CD4-positive, alpha-beta T cell (primary cell): ENCODE results near the gene FEM1A. TPM values are rescaled to one million over a fixed set of nuclear protein-coding genes. Genes with fewer than 3 reads are reported as not detected.

ENCODE experiments used
- ATAC-seq: fragments of 200-7000 bp; cut with Tn5 transposase; one replicate; pipeline ENCODE4 v1.10.0; 2022; ENCODE audit warnings: mild to moderate bottlenecking; ENCODE audit not compliant: poor library complexity
- CTCF ChIA-PET: fragments of 350-600 bp; sonication (Branson Sonifier 250); formaldehyde crosslinking; loops from one replicate; lab custom pipeline; 2021; ENCODE audit warnings: antibody characterized with exemption, inconsistent platforms; lab: Charles Lee
- POLR2A ChIA-PET: fragments of 350-600 bp; sonication (Branson Sonifier 250); formaldehyde crosslinking; loops from one replicate; lab custom pipeline; 2021; ENCODE audit warnings: antibody characterized with exemption, inconsistent platforms; lab: Charles Lee
- DNase-seq, 14 experiments: peaks; one replicate each; pipeline ENCODE4 v3.0.0-alpha.2; 2013 to 2020; ENCODE audit warnings: mixed read lengths in 2 of 14
- H3K27ac ChIP-seq, 2 donors: one replicate each; pipeline versions ENCODE4 v1.5.1 to v1.7.0; 2013; ENCODE audit warnings: low read length in 2 of 2, low read depth in 1 of 2, mild to moderate bottlenecking in 1 of 2
- H3K27me3 ChIP-seq, 2 experiments: 1 replicate in 1 of 2; 2 replicates in 1 of 2; pipeline versions ENCODE4 v1.6.1 to v1.7.0; 2013; ENCODE audit warnings: low read length in 2 of 2, control low read depth in 1 of 2, mild to moderate bottlenecking in 1 of 2, moderate library complexity in 1 of 2; ENCODE audit not compliant: insufficient read depth in 2 of 2, control insufficient read depth in 1 of 2
- H3K36me3 ChIP-seq: one replicate; pipeline ENCODE4 v1.6.1; 2013; ENCODE audit warnings: low read length, control low read depth; ENCODE audit not compliant: insufficient read depth
- H3K4me1 ChIP-seq: one replicate; pipeline ENCODE4 v1.6.1; 2013; ENCODE audit warnings: low read length, control low read depth; ENCODE audit not compliant: insufficient read depth
- H3K4me3 ChIP-seq: one replicate; pipeline ENCODE4 v1.5.1; 2013; ENCODE audit warnings: mild to moderate bottlenecking, low read length, moderate library complexity
- H3K9me3 ChIP-seq, 2 experiments: 1 replicate in 1 of 2; 2 replicates in 1 of 2; pipeline versions ENCODE4 v1.6.1 to v1.7.0; 2013; ENCODE audit warnings: low read length in 2 of 2, mild to moderate bottlenecking in 2 of 2, control low read depth in 1 of 2, moderate library complexity in 1 of 2; ENCODE audit not compliant: control insufficient read depth in 1 of 2, insufficient read depth in 1 of 2
- H3K27ac Mint-ChIP-seq: one replicate; pipeline ENCODE4 v1.8.0; 2020; ENCODE audit warnings: mixed read lengths
- H3K27me3 Mint-ChIP-seq: one replicate; pipeline ENCODE4 v1.8.0; 2021; ENCODE audit warnings: mixed read lengths
- H3K36me3 Mint-ChIP-seq: one replicate; pipeline ENCODE4 v1.8.0; 2021; ENCODE audit warnings: low read depth, mixed read lengths
- H3K4me1 Mint-ChIP-seq: one replicate; pipeline ENCODE4 v1.8.0; 2021; ENCODE audit warnings: low read depth, mixed read lengths
- H3K4me3 Mint-ChIP-seq: one replicate; pipeline ENCODE4 v1.8.0; 2020; ENCODE audit warnings: mild to moderate bottlenecking, mixed read lengths
- H3K9me3 Mint-ChIP-seq: one replicate; pipeline ENCODE4 v1.8.0; 2020; ENCODE audit warnings: mixed read lengths
- CTCF ChIP-seq: fragments of 200-600 bp; IDR thresholded peaks from one replicate; pipeline ENCODE4 v1.8.0; 2022; ENCODE audit warnings: antibody characterized with exemption, mild to moderate bottlenecking
- intact Hi-C, 2 experiments: fragments of 100-400 bp; cut with DNase I in 1 of 2; cut with micrococcal nuclease in 1 of 2; formaldehyde crosslinking; loops; one replicate each; pipeline versions ENCODE4 v1.15.1 to v1.9.0; 2023 to 2025; cut with DNase I, micrococcal nuclease
- total RNA-seq, 174 experiments: library from RNA in 2 of 174; stranded (reverse) in 2 of 174; gene quantifications; one replicate each; pipeline ENCODE4 v1.2.3 and lab custom pipeline; 2021 to 2026

The FEM1A gene
- total RNA-seq, 2 experiments from 2014 or later = 11.8 to 12.1 TPM

- Histone ChIP-seq H3K4me3 (no peak overlapping the region), H3K9me3 (no peaks in the 10 kb centered on the region), H3K27ac (no peak overlapping the region), H3K36me3 (no peaks in the 10 kb centered on the region), H3K4me1 (peaks cover 17% of the 10 kb centered on the region), H3K27me3 (no peaks in the 10 kb centered on the region)
- ATAC-seq (no peak), DNase-seq (peak in 2 of 14 experiments; percentile 32 to 46)
- intact Hi-C loops = loop anchor here in 1 of 2 experiments (10.0 kb wide), 1 partner anchor 232 kb away; no protein-coding TSS in a partner anchor
- TF ChIP-seq CTCF = no peak
- ChIA-PET POLR2A (no interaction called here), CTCF (no interaction called here)
- Mint-ChIP-seq H3K4me1 (peaks cover 9% of the 10 kb centered on the region), H3K27ac (no peak overlapping the region), H3K27me3 (no peaks in the 10 kb centered on the region), H3K9me3 (no peaks in the 10 kb centered on the region), H3K4me3 (no peak overlapping the region), H3K36me3 (no peaks in the 10 kb centered on the region)
Observed at GRCh38 chr19:4807188-4807587, 15.7 kb downstream of the FEM1A start.

GRCh38 chr19:4811328-4812131, 20.0 kb downstream of the FEM1A start:
- intact Hi-C loops = loop anchor here (1.0 kb wide), 2 partner anchors 100 to 220 kb away; no protein-coding TSS in a partner anchor
- no peak overlapping the region for H3K4me3 Mint-ChIP-seq

More at GRCh38 chr19:4811328-4812131, 20.0 kb downstream of the FEM1A start:
- ChIA-PET POLR2A (interaction anchor here (2.9 kb wide), 1 partner anchor 100 kb away, joined by 15 read pairs; no protein-coding TSS in a partner anchor), CTCF (interaction anchor here (1.3 to 3.3 kb wide), 2 partner anchors 15 to 40 kb away, joined by 3 to 76 read pairs; no protein-coding TSS in a partner anchor)
- Histone ChIP-seq H3K4me3 (no peak overlapping the region), H3K27ac (no peak overlapping the region), H3K27me3 (no peaks in the 10 kb centered on the region), H3K36me3 (peaks cover 2% of the 10 kb centered on the region), H3K4me1 (peaks cover 21% of the 10 kb centered on the region), H3K9me3 (no peaks in the 10 kb centered on the region)
- no peaks in the 10 kb centered on the region for H3K36me3 Mint-ChIP-seq
- peak; percentile 80 for TF ChIP-seq CTCF
- ATAC-seq = peak; percentile 77
- DNase-seq = peak; percentile 79 to 95 (median 88)
- no peaks in the 10 kb centered on the region for H3K27me3 Mint-ChIP-seq
- no peaks in the 10 kb centered on the region for H3K9me3 Mint-ChIP-seq
- H3K4me1 Mint-ChIP-seq = peaks cover 21% of the 10 kb centered on the region
- no peak overlapping the region for H3K27ac Mint-ChIP-seq
